Endothelial cell of umbilical vein (primary cell): Measurements from ENCODE around the gene FNBP1L. TPM values are rescaled to one million over a fixed set of nuclear protein-coding genes. Genes with fewer than 3 reads are reported as not detected.

Source experiments
- BruUV-seq: library from RNA; stranded (reverse); fragments of 400-500 nt; replicated peaks from 2 replicates; lab custom pipeline; 2021; lab: Mats Ljungman, UMichigan
- CTCF ChIA-PET: fragments of 300-600, 350-600 bp; sonication (Branson Sonifier 250); formaldehyde crosslinking; loops from one replicate; lab custom pipeline; 2021; ENCODE audit warnings: antibody characterized with exemption, inconsistent platforms; lab: Charles Lee
- POLR2A ChIA-PET: fragments of 300-600, 350-600 bp; sonication (Branson Sonifier 250); formaldehyde crosslinking; loops from one replicate; lab custom pipeline; 2021; ENCODE audit warnings: antibody characterized with exemption, inconsistent platforms; lab: Charles Lee
- DNase-seq: peaks from one replicate; pipeline ENCODE4 v3.0.0-alpha.2; 2011; ENCODE audit warnings: low read depth, low spot score
- FAIRE-seq: peaks from 2 replicates; lab custom pipeline; 2011; peaks lifted over from hg19 to GRCh38; lab: Jason Lieb, UNC
- H2AFZ ChIP-seq: 2 replicates; pipeline ENCODE4 v1.6.0; 2012; ENCODE audit warnings: low read depth, low read length, control low read depth, inconsistent platforms
- H3K27ac ChIP-seq: 2 replicates; pipeline ENCODE4 v1.5.1; 2011; ENCODE audit warnings: low read depth, mild to moderate bottlenecking, control low read depth, low read length, moderate library complexity; ENCODE audit not compliant: insufficient read depth
- H3K27me3 ChIP-seq, 2 experiments: 2 replicates each; pipeline versions ENCODE4 v1.6.0 to v1.6.1; 2011; ENCODE audit warnings: low read length in 2 of 2, mixed read lengths in 1 of 2; ENCODE audit not compliant: control insufficient read depth in 2 of 2, insufficient read depth in 2 of 2
- H3K36me3 ChIP-seq, 2 experiments: 2 replicates in 1 of 2; 3 replicates in 1 of 2; pipeline ENCODE4 v1.5.1; 2011; ENCODE audit warnings: low read length in 2 of 2, mild to moderate bottlenecking in 1 of 2, moderate library complexity in 1 of 2; ENCODE audit not compliant: control insufficient read depth in 2 of 2, insufficient read depth in 2 of 2; ENCODE audit errors: extremely low read depth in 1 of 2
- H3K4me1 ChIP-seq: 3 replicates; pipeline ENCODE4 v1.5.1; 2011; ENCODE audit warnings: mild to moderate bottlenecking, low read length; ENCODE audit not compliant: control insufficient read depth, insufficient read depth; ENCODE audit errors: extremely low read depth
- H3K4me2 ChIP-seq: 2 replicates; pipeline ENCODE4 v1.6.1; 2011; ENCODE audit warnings: low read length, control low read depth, mixed read lengths; ENCODE audit not compliant: insufficient read depth
- H3K4me3 ChIP-seq, 3 experiments: fragments of 200-600 bp in 1 of 3; sonication (generic), shearing (Covaris generic) in 1 of 3; replicated peaks in 1 of 3; 2 replicates each; pipeline ENCODE4 v1.5.1; 2011 to 2016; ENCODE audit warnings: control low read depth in 3 of 3, low read length in 3 of 3, mild to moderate bottlenecking in 2 of 3, inconsistent platforms in 1 of 3, low read depth in 1 of 3, moderate library complexity in 1 of 3; ENCODE audit not compliant: insufficient read depth in 1 of 3
- H3K79me2 ChIP-seq: 2 replicates; pipeline ENCODE4 v1.6.0; 2012; ENCODE audit warnings: low read length, inconsistent platforms; ENCODE audit not compliant: control insufficient read depth, insufficient read depth
- H3K9ac ChIP-seq: replicated peaks from 2 replicates; pipeline ENCODE3; 2011; ENCODE audit warnings: low read length, control low read depth; ENCODE audit not compliant: insufficient read depth; ENCODE audit errors: extremely low read depth
- H3K9me1 ChIP-seq: replicated peaks from 3 replicates; pipeline ENCODE4 v1.6.0; 2011; ENCODE audit warnings: mild to moderate bottlenecking, low read length; ENCODE audit not compliant: control insufficient read depth, insufficient read depth; ENCODE audit errors: extremely low read depth
- H3K9me3 ChIP-seq: replicated peaks from 2 replicates; pipeline ENCODE4 v1.5.1; 2012; ENCODE audit warnings: low read length, inconsistent platforms; ENCODE audit not compliant: control insufficient read depth, insufficient read depth
- H4K20me1 ChIP-seq: replicated peaks from 2 replicates; pipeline ENCODE3; 2011; ENCODE audit warnings: mild to moderate bottlenecking, low read length; ENCODE audit not compliant: control insufficient read depth, insufficient read depth; ENCODE audit errors: extremely low read depth
- EZH2 ChIP-seq: IDR thresholded peaks from 2 replicates; pipeline ENCODE4 v1.6.1; 2012; ENCODE audit warnings: borderline replicate concordance, low read depth, mild to moderate bottlenecking, moderate library complexity, low read length, inconsistent platforms; ENCODE audit not compliant: severe bottlenecking
- FOS ChIP-seq: IDR thresholded peaks from 2 replicates; pipeline ENCODE4 v1.6.1; 2011; ENCODE audit warnings: mild to moderate bottlenecking, low read length, moderate library complexity, borderline replicate concordance; ENCODE audit not compliant: insufficient read depth
- GATA2 ChIP-seq: IDR thresholded peaks from 2 replicates; pipeline ENCODE4 v1.7.0; 2011; ENCODE audit warnings: low read depth, mild to moderate bottlenecking, moderate library complexity, mixed read lengths, low read length; ENCODE audit not compliant: insufficient read length, insufficient read depth
- JUN ChIP-seq: IDR thresholded peaks from 2 replicates; pipeline ENCODE4 v1.6.1; 2011; ENCODE audit warnings: borderline replicate concordance, low read depth; ENCODE audit not compliant: insufficient read length, insufficient read depth
- MYC ChIP-seq: IDR thresholded peaks from one replicate; pipeline ENCODE4 v1.6.1; 2011; ENCODE audit warnings: mild to moderate bottlenecking, low read depth, low read length
- POLR2A ChIP-seq: IDR thresholded peaks from 2 replicates; pipeline ENCODE4 v1.6.1; 2012; ENCODE audit warnings: low read depth, mild to moderate bottlenecking, control low read depth, low read length
- POLR2AphosphoS5 ChIP-seq: IDR thresholded peaks from 2 replicates; pipeline ENCODE4 v1.6.1; 2012; ENCODE audit warnings: low read depth, mild to moderate bottlenecking, control low read depth, low read length, moderate library complexity; ENCODE audit not compliant: insufficient read depth
- dilution Hi-C: fragments of 300-500 bp; cut with MboI; formaldehyde crosslinking; loops from one replicate; pipeline ENCODE4 v1.15.0; 2019; ENCODE audit warnings: low sequenced_read_pairs; ENCODE audit not compliant: extremely low pct_ligation_motif_present
- intact Hi-C: fragments of 100-400 bp; cut with micrococcal nuclease; formaldehyde crosslinking; loops from one replicate; pipeline ENCODE4 v1.10.0; 2022
- polyA plus RNA-seq, 4 experiments: library from polyadenylated mRNA; depleted of rRNA in 3 of 4; stranded (reverse) in 3 of 4; unstranded in 1 of 4; fragments of >200 nt; gene quantifications; 2 replicates each; pipeline versions ENCODE4 v1.2.1 to v1.2.3, GENCODE V29; 2011 to 2012; ENCODE audit warnings: missing spikeins in 1 of 4
- total RNA-seq: library from RNA; stranded (reverse); gene quantifications from 2 replicates; pipeline ENCODE4 v1.2.3, GENCODE V29; 2021
- TF ChIP-seq, protein P1 (sequence below), 2 donors: IDR thresholded peaks; 1 replicate in 1 of 2; 2 replicates in 1 of 2; pipeline ENCODE4 v1.5.1; 2011; ENCODE audit warnings: low read length in 2 of 2, mild to moderate bottlenecking in 2 of 2, moderate library complexity in 2 of 2, control low read depth in 1 of 2, inconsistent platforms in 1 of 2, low read depth in 1 of 2; ENCODE audit not compliant: insufficient read depth in 1 of 2; ENCODE audit errors: extremely low read depth in 1 of 2
- TF ChIP-seq, protein P2 (sequence below): IDR thresholded peaks from 2 replicates; pipeline ENCODE4 v1.6.1; 2011; ENCODE audit not compliant: insufficient read depth, insufficient read length

Gene FNBP1L
- total and polyA plus RNA-seq, 2 donors (not counting 3 experiments of a cell fraction or from before 2014, with no cell fraction given), result 28.1 to 56.4 TPM

DNA sequence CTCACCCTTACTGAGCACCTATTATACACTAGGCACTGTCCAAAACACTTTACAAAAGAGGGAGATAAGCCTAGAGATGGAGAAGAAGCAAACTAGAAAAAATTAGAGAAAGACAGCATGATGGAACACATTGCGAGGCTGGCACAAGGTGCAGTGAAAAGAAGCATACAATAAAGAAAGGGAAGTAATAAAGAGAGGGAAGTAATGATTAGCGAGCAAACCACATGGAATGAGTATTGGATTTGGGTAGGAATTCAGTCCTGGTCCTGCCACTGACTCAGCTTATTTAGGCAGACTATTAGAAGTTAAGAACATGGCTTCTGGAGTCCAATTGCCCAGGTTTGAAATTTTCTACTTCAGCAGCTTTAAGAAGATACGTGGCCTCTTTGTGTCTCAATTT is 32.6 kb upstream of the FNBP1L start:
- Histone ChIP-seq H3K4me1 (peaks cover 5% of the 10 kb centered on the region), H3K36me3 (no peaks in the 10 kb centered on the region), H3K27ac (no peak overlapping the region), H3K9me3 (no peaks in the 10 kb centered on the region), H3K9ac (no peak overlapping the region), H2AFZ (no peak overlapping the region), H4K20me1 (no peaks in the 10 kb centered on the region), H3K27me3 (peaks cover 0 to 2% of the 10 kb centered on the region in 2 experiments), H3K9me1 (no peaks in the 10 kb centered on the region), H3K4me3 (no peak overlapping the region), H3K79me2 (no peaks in the 10 kb centered on the region), H3K4me2 (no peak overlapping the region)
- no peak for FAIRE-seq
- peak; percentile 9 for DNase-seq
- dilution Hi-C loops, result no loop called here
- ChIA-PET POLR2A (no interaction called here), CTCF (interaction anchor here (0.8 to 1.1 kb wide), 4 partner anchors 61 to 421 kb away, joined by 3 to 8 read pairs (median 3); no protein-coding TSS in a partner anchor)
- intact Hi-C loops, result no loop called here
- TF ChIP-seq MYC (no peak), EZH2 (no peak), POLR2A (no peak), POLR2AphosphoS5 (no peak), GATA2 (no peak), FOS (no peak), JUN (no peak)
- TF ChIP-seq, protein P1, sequence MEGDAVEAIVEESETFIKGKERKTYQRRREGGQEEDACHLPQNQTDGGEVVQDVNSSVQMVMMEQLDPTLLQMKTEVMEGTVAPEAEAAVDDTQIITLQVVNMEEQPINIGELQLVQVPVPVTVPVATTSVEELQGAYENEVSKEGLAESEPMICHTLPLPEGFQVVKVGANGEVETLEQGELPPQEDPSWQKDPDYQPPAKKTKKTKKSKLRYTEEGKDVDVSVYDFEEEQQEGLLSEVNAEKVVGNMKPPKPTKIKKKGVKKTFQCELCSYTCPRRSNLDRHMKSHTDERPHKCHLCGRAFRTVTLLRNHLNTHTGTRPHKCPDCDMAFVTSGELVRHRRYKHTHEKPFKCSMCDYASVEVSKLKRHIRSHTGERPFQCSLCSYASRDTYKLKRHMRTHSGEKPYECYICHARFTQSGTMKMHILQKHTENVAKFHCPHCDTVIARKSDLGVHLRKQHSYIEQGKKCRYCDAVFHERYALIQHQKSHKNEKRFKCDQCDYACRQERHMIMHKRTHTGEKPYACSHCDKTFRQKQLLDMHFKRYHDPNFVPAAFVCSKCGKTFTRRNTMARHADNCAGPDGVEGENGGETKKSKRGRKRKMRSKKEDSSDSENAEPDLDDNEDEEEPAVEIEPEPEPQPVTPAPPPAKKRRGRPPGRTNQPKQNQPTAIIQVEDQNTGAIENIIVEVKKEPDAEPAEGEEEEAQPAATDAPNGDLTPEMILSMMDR (IDR thresholded peaks at IDR 0.05; ENCODE audit: extremely low read depth in 1 of 2, insufficient read depth in 1 of 2, low read depth in 1 of 2, low read length in 2 of 2), result no peak
- TF ChIP-seq, protein P2, sequence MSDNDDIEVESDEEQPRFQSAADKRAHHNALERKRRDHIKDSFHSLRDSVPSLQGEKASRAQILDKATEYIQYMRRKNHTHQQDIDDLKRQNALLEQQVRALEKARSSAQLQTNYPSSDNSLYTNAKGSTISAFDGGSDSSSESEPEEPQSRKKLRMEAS, result no peak
- no TSS peak for BruUV-seq
